K562 (cell line): ENCODE measurements around the gene IRX3. TPM values are rescaled to one million over a fixed set of nuclear protein-coding genes. Genes with fewer than 3 reads are reported as not detected.

Source experiments
- FOXK1 ChIP-seq: sonication (generic); formaldehyde crosslinking; IDR thresholded peaks from 2 replicates; pipeline ENCODE4 v1.8.0; 2022; ENCODE audit warnings: missing genetic modification reagents, mild to moderate bottlenecking, borderline replicate concordance
- KDM4B ChIP-seq, 2 experiments: fragments of 450-650 bp in 1 of 2; sonication (generic) in 1 of 2; IDR thresholded peaks; 2 replicates each; pipeline ENCODE4 v1.6.1; 2016 to 2017; ENCODE audit warnings: borderline replicate concordance in 2 of 2, antibody characterized with exemption in 1 of 2, low read depth in 1 of 2, mild to moderate bottlenecking in 1 of 2
- PHB2 ChIP-seq: fragments of 450-650 bp; IDR thresholded peaks from 2 replicates; pipeline ENCODE4 v1.6.1; 2017; ENCODE audit warnings: low read depth
- TCFL5 ChIP-seq: fragments of 250-450 bp; sonication (Bioruptor Pico); conservative IDR thresholded peaks from 2 replicates; pipeline ENCODE4 v1.6.1; 2021; ENCODE audit warnings: mild to moderate bottlenecking, moderate library complexity, matching md5 sums
- polyA plus RNA-seq, 8 experiments: library from polyadenylated mRNA; depleted of rRNA in 4 of 8; stranded (reverse) in 5 of 8; unstranded in 3 of 8; fragments of >200 nt; fragmentation: Nextera tagmentation in 2 of 8; fragmentation: Illumina TruSeq in 1 of 8; extraction: Ambion mirVana in 2 of 8; extraction: Trizol in 1 of 8; gene quantifications; 2 replicates each; pipeline versions ENCODE4 v1.2.1 to v1.2.3, GENCODE V29; 2011 to 2014; ENCODE audit warnings: inconsistent platforms in 1 of 8, missing spikeins in 1 of 8
- total RNA-seq, 7 experiments: library from RNA; depleted of rRNA in 6 of 7; stranded (reverse); fragments of >200 nt in 6 of 7; fragmentation: Illumina TruSeq in 2 of 7; extraction: Trizol in 2 of 7; gene quantifications; 2 replicates each; pipeline versions ENCODE4 v1.2.1 to v1.2.3, GENCODE V29; 2011 to 2021; ENCODE audit warnings: low replicate concordance in 1 of 7
- TF ChIP-seq, protein P1 (sequence below): sonication (generic); formaldehyde crosslinking; IDR thresholded peaks from 2 replicates; pipeline ENCODE4 v1.8.0; 2022; ENCODE audit warnings: missing genetic modification reagents, mild to moderate bottlenecking, borderline replicate concordance
- TF ChIP-seq, protein P2 (sequence below): fragments of 450-650 bp; IDR thresholded peaks from 2 replicates; pipeline ENCODE4 v1.6.1; 2016; ENCODE audit warnings: low read depth
- TF ChIP-seq, protein P3 (sequence below): fragments of 250-450 bp; sonication (Bioruptor Pico); IDR thresholded peaks from 2 replicates; pipeline ENCODE4 v1.4.0; 2020; ENCODE audit warnings: borderline replicate concordance
- TF ChIP-seq, protein P4 (sequence below): fragments of 250-450 bp; sonication (Bioruptor Pico); IDR thresholded peaks from 2 replicates; pipeline ENCODE4 v1.5.0; 2021; ENCODE audit warnings: mild to moderate bottlenecking, moderate library complexity

IRX3 gene
- total and polyA plus RNA-seq, 9 of the 15 experiments (the other 6 are each of a cell fraction or from before 2014, with no cell fraction given): not detected

DNA sequence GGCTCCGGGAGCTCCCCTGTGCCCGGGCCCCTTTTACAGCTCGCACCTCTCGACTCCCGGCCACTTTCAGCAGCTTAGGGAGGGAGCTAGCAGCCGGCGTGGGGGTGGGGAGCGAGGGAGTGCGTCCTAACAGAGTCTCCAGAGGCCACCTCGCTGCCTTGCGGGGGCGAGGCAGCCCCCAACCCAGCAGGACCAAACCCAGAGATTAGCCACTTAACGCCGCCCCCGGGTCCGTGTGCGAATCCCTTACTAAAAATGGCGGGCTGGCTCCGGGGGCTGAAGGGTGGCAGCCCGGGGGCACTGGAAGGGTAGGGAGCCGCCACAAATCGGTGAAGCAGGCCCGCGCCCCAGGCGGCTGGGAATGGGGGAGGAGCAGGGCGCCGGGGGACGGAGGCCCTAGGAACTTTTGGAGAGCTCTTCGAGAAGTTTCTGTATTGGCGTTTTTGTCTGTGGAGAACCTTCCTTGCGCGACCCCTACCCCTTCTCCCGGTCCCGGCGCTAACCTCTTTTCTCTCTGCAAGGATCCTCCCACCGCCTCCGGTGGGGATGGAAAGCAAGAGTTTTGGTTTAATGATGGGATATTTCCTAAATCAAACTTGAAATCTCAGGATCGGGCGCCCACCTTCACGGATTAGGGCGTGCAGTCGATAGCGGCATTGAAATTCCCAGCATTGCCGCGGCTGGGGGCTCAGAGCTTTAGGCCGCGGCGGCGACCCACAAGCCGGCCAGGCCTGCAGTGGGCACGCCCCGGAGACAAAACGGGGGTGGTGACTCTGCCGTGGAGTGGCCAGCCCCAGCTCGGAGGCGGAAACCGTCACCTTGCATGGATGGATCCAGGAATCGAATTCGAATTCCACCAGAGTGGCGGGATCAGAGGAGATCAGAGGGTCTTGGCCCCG, 793 bp upstream of the IRX3 start (continued):
- TF ChIP-seq, protein P1, sequence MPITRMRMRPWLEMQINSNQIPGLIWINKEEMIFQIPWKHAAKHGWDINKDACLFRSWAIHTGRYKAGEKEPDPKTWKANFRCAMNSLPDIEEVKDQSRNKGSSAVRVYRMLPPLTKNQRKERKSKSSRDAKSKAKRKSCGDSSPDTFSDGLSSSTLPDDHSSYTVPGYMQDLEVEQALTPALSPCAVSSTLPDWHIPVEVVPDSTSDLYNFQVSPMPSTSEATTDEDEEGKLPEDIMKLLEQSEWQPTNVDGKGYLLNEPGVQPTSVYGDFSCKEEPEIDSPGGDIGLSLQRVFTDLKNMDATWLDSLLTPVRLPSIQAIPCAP (CRISPR knock-in tag): no peak
- no peak for TF ChIP-seq KDM4B (IDR thresholded peaks at IDR 0.05; ENCODE audit: borderline replicate concordance in 2 of 2, low read depth in 1 of 2)
- TF ChIP-seq PHB2: no peak
- TF ChIP-seq FOXK1: no peak
- TF ChIP-seq TCFL5 (CRISPR knock-in tag): no peak
- TF ChIP-seq, protein P2, sequence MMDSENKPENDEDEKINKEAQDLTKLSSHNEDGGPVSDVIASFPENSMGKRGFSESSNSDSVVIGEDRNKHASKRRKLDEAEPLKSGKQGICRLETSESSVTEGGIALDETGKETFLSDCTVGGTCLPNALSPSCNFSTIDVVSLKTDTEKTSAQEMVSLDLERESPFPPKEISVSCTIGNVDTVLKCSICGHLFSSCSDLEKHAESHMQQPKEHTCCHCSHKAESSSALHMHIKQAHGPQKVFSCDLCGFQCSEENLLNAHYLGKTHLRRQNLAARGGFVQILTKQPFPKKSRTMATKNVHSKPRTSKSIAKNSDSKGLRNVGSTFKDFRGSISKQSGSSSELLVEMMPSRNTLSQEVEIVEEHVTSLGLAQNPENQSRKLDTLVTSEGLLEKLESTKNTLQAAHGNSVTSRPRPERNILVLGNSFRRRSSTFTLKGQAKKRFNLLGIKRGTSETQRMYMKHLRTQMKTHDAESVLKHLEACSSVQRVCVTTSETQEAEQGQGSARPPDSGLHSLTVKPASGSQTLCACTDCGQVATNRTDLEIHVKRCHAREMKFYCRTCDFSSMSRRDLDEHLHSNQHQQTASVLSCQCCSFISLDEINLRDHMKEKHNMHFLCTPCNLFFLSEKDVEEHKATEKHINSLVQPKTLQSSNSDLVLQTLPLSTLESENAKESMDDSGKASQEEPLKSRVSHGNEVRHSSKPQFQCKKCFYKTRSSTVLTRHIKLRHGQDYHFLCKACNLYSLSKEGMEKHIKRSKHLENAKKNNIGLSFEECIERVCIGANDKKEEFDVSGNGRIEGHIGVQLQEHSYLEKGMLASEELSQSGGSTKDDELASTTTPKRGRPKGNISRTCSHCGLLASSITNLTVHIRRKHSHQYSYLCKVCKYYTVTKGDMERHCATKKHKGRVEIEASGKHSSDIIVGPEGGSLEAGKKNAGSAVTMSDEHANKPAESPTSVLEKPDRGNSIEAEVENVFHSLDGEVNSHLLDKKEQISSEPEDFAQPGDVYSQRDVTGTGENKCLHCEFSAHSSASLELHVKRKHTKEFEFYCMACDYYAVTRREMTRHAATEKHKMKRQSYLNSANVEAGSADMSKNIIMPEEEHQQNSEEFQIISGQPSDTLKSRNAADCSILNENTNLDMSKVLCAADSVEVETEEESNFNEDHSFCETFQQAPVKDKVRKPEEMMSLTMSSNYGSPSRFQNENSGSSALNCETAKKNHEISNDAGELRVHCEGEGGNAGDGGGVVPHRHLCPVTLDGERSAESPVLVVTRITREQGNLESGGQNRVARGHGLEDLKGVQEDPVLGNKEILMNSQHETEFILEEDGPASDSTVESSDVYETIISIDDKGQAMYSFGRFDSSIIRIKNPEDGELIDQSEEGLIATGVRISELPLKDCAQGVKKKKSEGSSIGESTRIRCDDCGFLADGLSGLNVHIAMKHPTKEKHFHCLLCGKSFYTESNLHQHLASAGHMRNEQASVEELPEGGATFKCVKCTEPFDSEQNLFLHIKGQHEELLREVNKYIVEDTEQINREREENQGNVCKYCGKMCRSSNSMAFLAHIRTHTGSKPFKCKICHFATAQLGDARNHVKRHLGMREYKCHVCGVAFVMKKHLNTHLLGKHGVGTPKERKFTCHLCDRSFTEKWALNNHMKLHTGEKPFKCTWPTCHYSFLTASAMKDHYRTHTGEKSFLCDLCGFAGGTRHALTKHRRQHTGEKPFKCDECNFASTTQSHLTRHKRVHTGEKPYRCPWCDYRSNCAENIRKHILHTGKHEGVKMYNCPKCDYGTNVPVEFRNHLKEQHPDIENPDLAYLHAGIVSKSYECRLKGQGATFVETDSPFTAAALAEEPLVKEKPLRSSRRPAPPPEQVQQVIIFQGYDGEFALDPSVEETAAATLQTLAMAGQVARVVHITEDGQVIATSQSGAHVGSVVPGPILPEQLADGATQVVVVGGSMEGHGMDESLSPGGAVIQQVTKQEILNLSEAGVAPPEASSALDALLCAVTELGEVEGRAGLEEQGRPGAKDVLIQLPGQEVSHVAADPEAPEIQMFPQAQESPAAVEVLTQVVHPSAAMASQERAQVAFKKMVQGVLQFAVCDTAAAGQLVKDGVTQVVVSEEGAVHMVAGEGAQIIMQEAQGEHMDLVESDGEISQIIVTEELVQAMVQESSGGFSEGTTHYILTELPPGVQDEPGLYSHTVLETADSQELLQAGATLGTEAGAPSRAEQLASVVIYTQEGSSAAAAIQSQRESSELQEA: no peak
- TF ChIP-seq, protein P3, sequence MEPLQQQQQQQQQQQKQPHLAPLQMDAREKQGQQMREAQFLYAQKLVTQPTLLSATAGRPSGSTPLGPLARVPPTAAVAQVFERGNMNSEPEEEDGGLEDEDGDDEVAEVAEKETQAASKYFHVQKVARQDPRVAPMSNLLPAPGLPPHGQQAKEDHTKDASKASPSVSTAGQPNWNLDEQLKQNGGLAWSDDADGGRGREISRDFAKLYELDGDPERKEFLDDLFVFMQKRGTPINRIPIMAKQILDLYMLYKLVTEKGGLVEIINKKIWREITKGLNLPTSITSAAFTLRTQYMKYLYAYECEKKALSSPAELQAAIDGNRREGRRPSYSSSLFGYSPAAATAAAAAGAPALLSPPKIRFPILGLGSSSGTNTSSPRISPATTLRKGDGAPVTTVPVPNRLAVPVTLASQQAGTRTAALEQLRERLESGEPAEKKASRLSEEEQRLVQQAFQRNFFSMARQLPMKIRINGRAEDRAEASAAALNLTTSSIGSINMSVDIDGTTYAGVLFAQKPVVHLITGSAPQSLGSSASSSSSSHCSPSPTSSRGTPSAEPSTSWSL (CRISPR knock-in tag): no peak
- TF ChIP-seq, protein P4, sequence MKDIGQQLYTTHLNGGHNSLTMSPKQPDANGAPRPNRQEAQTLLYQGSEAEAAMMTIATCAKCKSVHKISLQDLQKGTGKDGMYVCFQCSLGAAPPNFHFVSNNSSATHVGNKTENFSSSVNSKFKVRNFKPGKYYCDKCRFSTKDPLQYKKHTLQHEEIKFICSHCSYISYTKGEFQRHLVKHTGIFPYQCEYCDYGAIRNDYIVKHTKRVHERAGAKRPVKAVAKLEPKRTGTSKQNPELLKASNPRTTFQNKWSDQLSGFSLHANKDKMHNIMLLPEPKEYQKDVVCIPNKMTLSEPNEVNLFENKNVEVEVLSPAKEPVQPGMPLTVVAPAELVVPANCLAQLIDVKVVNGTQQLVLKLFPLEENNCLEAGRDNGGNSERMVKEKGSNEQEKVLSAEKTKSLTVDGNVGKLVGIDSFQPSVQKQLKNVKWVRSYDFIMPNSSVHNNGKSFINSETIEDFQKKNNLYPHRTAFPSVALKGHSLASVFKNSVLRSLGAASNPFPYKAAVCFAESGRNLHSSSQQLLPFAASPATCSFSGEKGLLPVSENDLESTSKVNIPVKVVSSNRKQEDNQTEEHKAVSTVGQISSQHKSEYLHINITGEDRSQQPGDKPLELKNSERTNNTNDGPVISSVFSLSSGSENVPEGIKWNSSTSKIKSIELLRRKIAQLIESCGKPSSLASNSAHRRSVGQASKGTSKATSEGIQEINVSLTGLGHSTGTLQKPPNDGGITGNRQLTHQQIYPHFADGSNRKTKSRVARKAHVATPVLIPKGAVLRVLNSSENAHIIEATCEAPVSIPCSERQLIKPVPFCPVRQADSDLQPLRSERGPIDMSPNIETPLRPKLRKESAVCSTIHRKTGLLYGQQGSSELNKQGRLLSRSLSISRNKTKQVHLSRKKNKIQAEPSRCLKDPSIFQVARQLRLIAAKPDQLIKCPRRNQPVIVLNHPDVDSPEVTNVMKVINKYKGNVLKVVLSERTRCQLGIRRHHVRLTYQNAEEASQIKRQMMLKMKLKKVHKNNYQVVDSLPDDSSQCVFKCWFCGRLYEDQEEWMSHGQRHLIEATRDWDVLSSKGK (CRISPR knock-in tag): no peak
